Astrocyte of the spinal cord (primary cell): ENCODE data around the gene TRIM54.

Source experiments
- DNase-seq: peaks from one replicate; pipeline ENCODE4 v3.0.0; 2011; ENCODE audit warnings: low read depth, low spot score
- H3K4me3 ChIP-seq: 2 replicates; pipeline ENCODE4 v1.5.1; 2011; ENCODE audit warnings: low read depth, mild to moderate bottlenecking, low read length, moderate library complexity
- CTCF ChIP-seq: IDR thresholded peaks from 2 replicates; pipeline ENCODE4 v1.5.1; 2012; ENCODE audit warnings: low read depth, mild to moderate bottlenecking, low read length, inconsistent platforms
- in situ Hi-C: cut with HindIII; loops from 2 replicates; pipeline ENCODE4 v1.10.0; 2017; ENCODE audit warnings: low sequenced_read_pairs

TRIM54 gene

GRCh38 chr2:27247893-27248292 is 34.3 kb upstream of the TRIM54 start:
- in situ Hi-C loops: no loop called here
- H3K4me3 ChIP-seq: no peak overlapping the region
- TF ChIP-seq CTCF: no peak
- DNase-seq: no peak

GRCh38 chr2:27249159-27249890 is 32.9 kb upstream of the TRIM54 start:
- TF ChIP-seq CTCF: no peak
- H3K4me3 ChIP-seq: no peak overlapping the region
- DNase-seq: peak; percentile 44
- in situ Hi-C loops: no loop called here

- peak; percentile 13 for DNase-seq
- H3K4me3 ChIP-seq: no peak overlapping the region
- in situ Hi-C loops: loop anchor here (25.0 kb wide), 1 partner anchor 138 kb away; the partner anchor contains the start of genes ABHD1 and CGREF1
- TF ChIP-seq CTCF: peak; percentile 80
Measured at GRCh38 chr2:27249891-27250651, 32.2 kb upstream of the TRIM54 start.

GRCh38 chr2:27250652-27251379 is 31.4 kb upstream of the TRIM54 start:
- no peak overlapping the region for H3K4me3 ChIP-seq
- in situ Hi-C loops: loop anchor here (25.0 kb wide), 1 partner anchor 139 kb away; the partner anchor contains the start of genes ABHD1 and CGREF1
- no peak for DNase-seq
- no peak for TF ChIP-seq CTCF

GRCh38 chr2:27251766-27252165 is 30.5 kb upstream of the TRIM54 start:
- in situ Hi-C loops: loop anchor here (25.0 kb wide), 1 partner anchor 139 kb away; the partner anchor contains the start of genes ABHD1 and CGREF1
- TF ChIP-seq CTCF: no peak
- no peak for DNase-seq
- no peak overlapping the region for H3K4me3 ChIP-seq

- no peak overlapping the region for H3K4me3 ChIP-seq
- in situ Hi-C loops: loop anchor here (25.0 kb wide), 1 partner anchor 143 kb away; the partner anchor contains the start of genes ABHD1 and CGREF1
- no peak for DNase-seq
- no peak for TF ChIP-seq CTCF
Measured at GRCh38 chr2:27255187-27255586, 27.0 kb upstream of the TRIM54 start.
